Right lobe of liver (tissue), 6 donors: ENCODE results near the gene SLC9A8. TPM values are rescaled to one million over a fixed set of nuclear protein-coding genes. Genes with fewer than 3 reads are reported as not detected.

Experiments used
- ATAC-seq, 4 donors: fragments of 200-7000 bp; cut with Tn5 transposase; one replicate each; pipeline ENCODE4 v1.9.1; 2020; ENCODE audit warnings: mild to moderate bottlenecking in 4 of 4, moderate library complexity in 4 of 4
- DNase-seq, 3 donors: peaks; one replicate each; pipeline ENCODE4 v3.0.0-alpha.2; 2020
- H3K27ac ChIP-seq, 3 donors: fragments of 200-600 bp; one replicate each; pipeline ENCODE4 v1.8.0; 2022
- H3K27me3 ChIP-seq, 2 donors: fragments of 200-600 bp; one replicate each; pipeline ENCODE4 v1.8.0; 2022
- H3K36me3 ChIP-seq, 4 donors: fragments of 200-600 bp; sonication (generic) in 1 of 4; one replicate each; pipeline versions ENCODE4 v1.5.1 to v1.8.0; 2017 to 2022; ENCODE audit warnings: control low read depth in 1 of 4
- H3K4me1 ChIP-seq, 4 donors: fragments of 200-600 bp; sonication (generic) in 1 of 4; one replicate each; pipeline versions ENCODE4 v1.5.1 to v1.8.0; 2017 to 2022; ENCODE audit warnings: control low read depth in 1 of 4
- H3K4me3 ChIP-seq, 3 donors: fragments of 200-600 bp; one replicate each; pipeline ENCODE4 v1.8.0; 2022
- H3K9me3 ChIP-seq, 4 donors: fragments of 200-600 bp; sonication (generic) in 1 of 4; one replicate each; pipeline versions ENCODE4 v1.5.1 to v1.8.0; 2017 to 2022; ENCODE audit warnings: control low read depth in 1 of 4
- POLR2A ChIP-seq: fragments of 450-650 bp; IDR thresholded peaks from one replicate; pipeline ENCODE4 v1.6.1; 2017; ENCODE audit warnings: antibody characterized with exemption, mild to moderate bottlenecking
- WGBS: methylation state at CpG from one replicate; pipeline ENCODE4 v1.1.6; 2018; ENCODE audit warnings: low coverage, low lambda C conversion rate; ENCODE audit not compliant: insufficient coverage; ENCODE audit errors: missing lambda C conversion rate; 5-methylcytosine and 5-hydroxymethylcytosine counted together
- intact Hi-C, 2 donors: fragments of 100-400 bp; cut with DNase I; formaldehyde crosslinking; loops; one replicate each; pipeline versions ENCODE4 v1.11.2 to v1.14.1; 2022
- total RNA-seq, 6 experiments: library from RNA; depleted of rRNA in 2 of 6; stranded (reverse); fragments of >200 nt in 2 of 6; fragmentation: NEBNext Ultra II Directional in 3 of 6; extraction: Animal tissue kit (Norgen Biotek cat#: 25700) in 3 of 6; gene quantifications; one replicate each; pipeline versions ENCODE4 v1.1.0 to v1.2.4, GENCODE V29; 2016 to 2023
- TF ChIP-seq, protein P1 (sequence below), 4 donors: fragments of 200-600 bp in 3 of 4; fragments of 450-650 bp in 1 of 4; IDR thresholded peaks; one replicate each; pipeline versions ENCODE4 v1.5.1 to v1.8.0; 2016 to 2022; ENCODE audit warnings: antibody characterized with exemption in 4 of 4, mild to moderate bottlenecking in 2 of 4
- donor health status: DM: no; HTN: yes; CAD: no.
- donor health status: DM: no; HTN: no; CAD: no.
- donor health status: DM: no; HTN: no; CAD: no.
- donor health status: DM: no; HTN: yes; CAD: no.
- donor health status: DM: no; HTN: yes; CAD: no.

The SLC9A8 gene
- total RNA-seq, 6 experiments from 2014 or later: 6.8 to 10.6 (median 9.6) TPM

DNA sequence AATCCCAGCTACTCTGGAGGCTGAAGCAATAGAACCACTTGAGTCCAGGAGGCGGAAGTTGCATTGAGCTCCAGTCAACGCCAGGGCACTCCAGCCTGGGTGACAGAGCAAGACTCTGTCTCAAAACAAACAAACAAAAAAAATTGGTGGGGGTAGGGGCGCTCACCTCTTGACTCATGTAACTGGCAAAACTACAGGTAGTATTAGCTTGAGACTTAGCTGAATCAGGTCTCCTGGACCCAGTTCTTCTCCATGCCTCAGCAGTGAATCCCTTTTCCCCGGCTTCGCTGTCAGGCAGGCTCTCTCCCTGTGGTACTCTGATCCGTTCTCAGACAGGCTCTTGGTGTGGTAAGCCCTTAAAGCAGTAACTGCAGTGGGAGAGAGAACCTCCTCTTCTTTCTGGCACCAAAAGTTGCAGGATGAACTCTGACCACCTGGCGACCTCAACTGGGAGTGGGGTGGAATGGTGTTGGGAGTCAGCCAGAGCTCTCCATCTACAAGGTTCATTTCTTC lies 12.9 kb downstream of the SLC9A8 start:
- Histone ChIP-seq H3K36me3 (peaks cover 0 to 2% (median 0%) of the 10 kb centered on the region in 4 donors), H3K27ac (peak overlapping the region; percentile 33 to 65 (median 35)), H3K9me3 (no peaks in the 10 kb centered on the region), H3K4me1 (peaks cover 0 to 58% (median 10%) of the 10 kb centered on the region in 4 donors), H3K27me3 (no peaks in the 10 kb centered on the region), H3K4me3 (peak overlapping the region in 1 of 3 donors; percentile 26)
- peak; percentile 19 for TF ChIP-seq POLR2A
- TF ChIP-seq, protein P1, sequence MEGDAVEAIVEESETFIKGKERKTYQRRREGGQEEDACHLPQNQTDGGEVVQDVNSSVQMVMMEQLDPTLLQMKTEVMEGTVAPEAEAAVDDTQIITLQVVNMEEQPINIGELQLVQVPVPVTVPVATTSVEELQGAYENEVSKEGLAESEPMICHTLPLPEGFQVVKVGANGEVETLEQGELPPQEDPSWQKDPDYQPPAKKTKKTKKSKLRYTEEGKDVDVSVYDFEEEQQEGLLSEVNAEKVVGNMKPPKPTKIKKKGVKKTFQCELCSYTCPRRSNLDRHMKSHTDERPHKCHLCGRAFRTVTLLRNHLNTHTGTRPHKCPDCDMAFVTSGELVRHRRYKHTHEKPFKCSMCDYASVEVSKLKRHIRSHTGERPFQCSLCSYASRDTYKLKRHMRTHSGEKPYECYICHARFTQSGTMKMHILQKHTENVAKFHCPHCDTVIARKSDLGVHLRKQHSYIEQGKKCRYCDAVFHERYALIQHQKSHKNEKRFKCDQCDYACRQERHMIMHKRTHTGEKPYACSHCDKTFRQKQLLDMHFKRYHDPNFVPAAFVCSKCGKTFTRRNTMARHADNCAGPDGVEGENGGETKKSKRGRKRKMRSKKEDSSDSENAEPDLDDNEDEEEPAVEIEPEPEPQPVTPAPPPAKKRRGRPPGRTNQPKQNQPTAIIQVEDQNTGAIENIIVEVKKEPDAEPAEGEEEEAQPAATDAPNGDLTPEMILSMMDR (IDR thresholded peaks at IDR 0.05): no peak
- intact Hi-C loops: no loop called here
- ATAC-seq: peak; percentile 77 to 93 (median 90)
- peak; percentile 60 to 88 (median 75) for DNase-seq
- 27% methylated on average over 4 of the region's 7 CpGs for WGBS

DNA sequence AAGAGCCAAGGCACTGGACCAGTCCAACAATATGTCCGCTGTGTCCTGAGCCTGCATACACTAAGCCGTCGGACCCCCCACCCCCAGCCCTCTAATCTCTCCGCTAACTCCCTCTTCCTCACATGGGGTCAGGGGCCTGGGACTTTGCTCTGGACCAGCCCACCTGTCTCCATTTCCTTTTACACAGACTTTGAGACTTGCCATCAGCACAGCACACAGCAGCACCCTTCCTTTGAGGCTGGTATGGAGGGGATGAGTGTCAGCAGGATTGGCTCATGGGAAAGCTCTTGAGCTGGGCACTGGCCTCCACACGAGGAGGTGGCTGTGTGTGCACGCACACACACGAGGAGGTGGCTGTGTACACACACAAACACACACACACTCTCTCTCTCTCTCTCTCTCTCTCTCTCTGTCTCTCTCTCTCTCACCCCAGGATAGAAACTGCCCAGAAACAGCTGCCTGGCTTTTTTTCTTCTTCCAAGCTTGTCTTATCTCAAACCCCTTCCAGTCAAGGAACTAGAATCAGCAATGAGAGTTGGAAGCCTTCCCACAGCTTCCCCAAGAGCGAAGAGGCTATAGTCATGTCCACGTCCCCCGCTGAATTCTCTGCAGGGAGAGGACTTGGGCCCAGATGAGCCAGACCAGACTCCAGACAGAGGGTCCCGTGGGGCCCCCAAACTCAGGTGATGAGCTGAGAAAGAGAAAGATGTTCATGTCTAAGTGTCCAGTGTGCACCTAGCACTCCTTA lies 18.6 kb downstream of the SLC9A8 start:
- intact Hi-C loops: no loop called here
- Histone ChIP-seq H3K4me1 (peaks cover 0 to 36% (median 17%) of the 10 kb centered on the region in 4 donors), H3K9me3 (no peaks in the 10 kb centered on the region), H3K27ac (peak overlapping the region; percentile 46 to 70 (median 57)), H3K36me3 (no peaks in the 10 kb centered on the region), H3K27me3 (no peaks in the 10 kb centered on the region), H3K4me3 (no peak overlapping the region)
- DNase-seq: no peak
- WGBS: 39% methylated on average over 6 of the region's 11 CpGs
- peak; percentile 27 to 42 (median 33) for ATAC-seq
- TF ChIP-seq, protein P1 (IDR thresholded peaks at IDR 0.05): no peak
- TF ChIP-seq POLR2A: no peak

DNA sequence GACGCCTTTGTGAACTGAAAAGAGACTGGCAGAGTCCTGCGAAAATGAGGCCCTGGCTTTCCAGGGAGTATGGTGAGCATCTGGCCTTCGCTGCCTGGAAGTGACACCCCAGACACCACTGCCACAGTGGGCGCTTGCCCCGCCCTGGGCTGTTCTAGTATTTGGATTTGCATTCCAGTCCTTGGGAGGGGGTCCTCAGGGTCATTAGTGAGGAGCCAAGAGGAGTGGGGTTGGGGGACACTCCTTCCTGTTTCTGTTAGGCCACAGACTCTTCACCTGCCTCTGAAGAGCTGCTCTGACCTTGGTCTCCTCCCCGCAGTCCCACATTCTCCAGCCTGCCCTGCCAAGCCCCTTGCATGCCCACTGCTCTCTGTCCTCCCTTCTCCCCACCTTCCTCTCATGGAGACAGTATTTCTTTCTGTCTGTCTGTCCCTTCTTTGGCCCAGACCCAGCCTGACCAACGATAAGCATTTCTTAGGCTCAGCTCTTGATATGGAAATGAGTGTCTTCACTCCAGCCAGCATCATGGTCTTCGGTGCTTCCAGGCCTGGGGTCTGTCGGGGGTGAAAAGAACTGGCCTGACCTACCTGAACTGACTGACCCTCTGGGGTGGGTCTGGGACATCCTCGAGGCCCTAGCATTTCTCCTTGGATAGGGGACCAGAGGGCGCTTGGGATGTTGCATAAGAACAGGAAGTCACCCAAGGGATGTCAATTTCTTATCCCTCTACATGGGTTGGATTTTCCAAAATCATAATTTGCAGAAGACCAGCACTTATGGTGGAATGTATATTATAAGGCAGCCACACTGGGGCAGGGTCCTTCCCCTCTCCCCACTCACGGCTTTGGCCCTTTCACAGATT lies 19.4 kb downstream of the SLC9A8 start:
- DNase-seq (no peak), ATAC-seq (peak; percentile 24 to 62 (median 44))
- Histone ChIP-seq H3K27ac (peak overlapping the region; percentile 46 to 70 (median 57)), H3K4me3 (no peak overlapping the region), H3K4me1 (peaks cover 0 to 32% (median 14%) of the 10 kb centered on the region in 4 donors), H3K36me3 (no peaks in the 10 kb centered on the region), H3K27me3 (no peaks in the 10 kb centered on the region), H3K9me3 (no peaks in the 10 kb centered on the region)
- intact Hi-C loops: no loop called here
- WGBS: 36% methylated on average over 7 of the region's 12 CpGs
- no peak for TF ChIP-seq POLR2A
- TF ChIP-seq, protein P1 (IDR thresholded peaks at IDR 0.05): no peak

DNA sequence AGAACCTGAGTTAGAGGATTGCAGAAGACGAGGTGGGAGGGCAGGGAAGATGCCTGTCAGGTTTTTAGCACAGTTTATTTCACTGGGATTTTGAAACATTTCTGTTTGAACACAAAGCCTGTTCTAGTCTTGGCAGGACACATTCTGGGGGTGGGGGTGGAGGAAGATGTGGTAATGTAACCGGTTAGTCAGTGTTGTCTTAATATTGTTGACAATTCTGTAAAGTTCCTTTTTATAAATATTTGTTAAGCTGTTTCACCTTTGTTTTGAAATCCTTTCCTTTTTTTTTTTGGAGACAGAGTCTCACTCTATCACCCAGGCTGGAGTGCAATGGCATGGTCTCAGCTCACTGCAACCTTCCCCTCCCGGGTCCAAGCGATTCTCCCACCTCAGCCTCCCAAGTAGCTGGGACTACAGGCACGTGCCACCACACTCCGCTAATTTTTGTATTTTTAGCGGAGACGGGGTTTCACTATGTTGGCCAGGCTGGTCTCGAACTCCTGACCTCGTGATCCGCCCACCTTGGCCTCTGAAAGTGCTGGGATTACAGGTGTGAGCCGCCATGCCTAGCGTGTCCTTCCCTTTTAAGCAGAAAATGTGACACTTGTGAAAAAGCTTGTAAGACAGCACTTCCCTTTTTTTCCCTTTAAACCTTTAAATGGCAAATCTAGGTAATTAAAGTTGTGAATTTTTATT lies 20.2 kb downstream of the SLC9A8 start:
- TF ChIP-seq, protein P1 (IDR thresholded peaks at IDR 0.05): no peak
- no peak for TF ChIP-seq POLR2A
- no peak overlapping the region for H3K4me3 ChIP-seq
- intact Hi-C loops: no loop called here
- peaks cover 0 to 32% (median 14%) of the 10 kb centered on the region in 4 donors for H3K4me1 ChIP-seq
- H3K27me3 ChIP-seq: no peaks in the 10 kb centered on the region
- WGBS: 34% methylated on average over 9 of the region's 13 CpGs
- H3K27ac ChIP-seq: peak overlapping the region; percentile 56 to 70 (median 57)
- no peaks in the 10 kb centered on the region for H3K36me3 ChIP-seq
- DNase-seq: peak in 2 of 3 donors; percentile 43 to 85
- ATAC-seq: peak; percentile 83 to 93 (median 86)
- H3K9me3 ChIP-seq: no peaks in the 10 kb centered on the region
